ENCODE results near the gene ANXA5.
"Not testable (repeated sequence)": the region's sequence is repeated elsewhere in the genome, so short reads cannot be mapped to it uniquely, and the experiment has no call there.

ANXA5 gene

DNA sequence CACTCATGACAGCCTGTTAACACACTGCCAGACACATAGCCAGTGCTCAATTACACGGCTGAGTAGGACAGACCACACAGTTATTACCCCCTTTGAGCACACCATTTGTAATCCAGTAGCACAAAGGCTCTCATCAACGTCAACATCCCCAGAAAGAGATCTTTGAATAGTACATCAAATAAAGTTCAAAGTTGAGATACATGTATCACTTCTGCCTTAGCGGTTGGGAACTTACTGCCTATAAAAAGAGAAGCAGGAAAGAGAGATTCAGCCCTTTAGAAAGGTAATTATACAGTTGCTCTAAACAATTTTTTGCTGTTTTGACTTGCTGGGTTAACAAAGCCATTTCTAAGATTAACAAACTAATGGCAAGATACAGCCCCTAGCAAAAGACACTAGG is 16.2 kb downstream of the ANXA5 start:
- in situ Hi-C loops (cut with MboI; ENCODE audit: low sequenced_read_pairs), result no loop called here

DNA sequence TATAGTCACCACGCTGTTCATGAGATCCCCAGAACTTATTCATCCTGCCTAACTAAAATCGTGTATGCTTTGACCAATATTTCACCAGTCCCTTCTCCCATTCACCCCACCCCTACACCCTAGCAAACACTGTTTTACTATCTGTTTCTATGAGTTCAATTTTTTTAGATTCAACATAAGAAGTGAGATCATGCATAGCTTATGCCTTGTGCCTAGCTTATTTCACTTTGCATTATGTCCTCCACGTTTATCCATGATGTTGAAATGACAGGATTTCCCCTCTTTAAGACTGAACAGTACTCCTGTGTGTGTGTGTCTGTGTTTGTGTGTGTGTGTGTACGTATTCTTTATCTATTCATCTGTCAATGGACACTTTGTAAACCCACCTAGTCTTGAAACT is 16.8 kb downstream of the ANXA5 start:
- in situ Hi-C loops (cut with MboI; ENCODE audit: low sequenced_read_pairs), result no loop called here

DNA sequence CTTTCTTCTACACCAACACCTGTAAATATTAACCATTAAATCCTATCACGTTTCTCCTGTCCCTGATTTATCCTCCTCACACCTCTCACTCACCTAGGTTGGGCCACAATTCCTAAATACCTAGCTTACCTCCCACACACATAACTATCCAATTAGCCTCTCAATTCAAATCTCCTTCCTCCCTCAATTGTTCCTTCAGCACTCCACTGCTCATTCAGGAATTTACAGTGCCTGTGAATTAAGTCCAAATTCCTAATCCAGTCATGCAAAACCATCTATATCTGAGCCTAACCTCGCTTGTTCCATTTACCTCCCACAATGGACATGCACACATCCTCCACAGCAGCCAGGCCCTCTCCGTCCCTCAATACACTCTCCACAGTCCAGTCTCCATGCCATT is 17.5 kb downstream of the ANXA5 start:
- in situ Hi-C loops (cut with MboI; ENCODE audit: low sequenced_read_pairs), result no loop called here

DNA sequence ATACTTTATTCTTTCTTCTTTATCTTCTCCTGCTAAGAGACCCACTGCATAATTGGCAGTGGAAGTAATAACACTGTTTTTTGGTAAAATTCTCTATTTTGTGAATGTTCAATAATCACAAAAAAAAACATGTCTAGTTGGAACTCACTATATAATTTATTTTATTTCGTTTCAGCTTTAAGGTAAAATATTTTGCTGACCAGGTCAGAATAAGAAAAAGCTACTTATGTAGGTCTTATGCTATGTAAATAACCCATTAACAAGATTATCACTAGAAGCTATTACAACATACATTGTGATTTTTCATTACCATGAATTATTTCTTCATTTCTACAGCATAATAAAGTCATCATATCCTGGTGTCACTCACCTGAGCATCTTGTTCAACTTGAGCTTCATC is 19.3 kb downstream of the ANXA5 start:
- in situ Hi-C loops (cut with MboI; ENCODE audit: low sequenced_read_pairs), result no loop called here

DNA sequence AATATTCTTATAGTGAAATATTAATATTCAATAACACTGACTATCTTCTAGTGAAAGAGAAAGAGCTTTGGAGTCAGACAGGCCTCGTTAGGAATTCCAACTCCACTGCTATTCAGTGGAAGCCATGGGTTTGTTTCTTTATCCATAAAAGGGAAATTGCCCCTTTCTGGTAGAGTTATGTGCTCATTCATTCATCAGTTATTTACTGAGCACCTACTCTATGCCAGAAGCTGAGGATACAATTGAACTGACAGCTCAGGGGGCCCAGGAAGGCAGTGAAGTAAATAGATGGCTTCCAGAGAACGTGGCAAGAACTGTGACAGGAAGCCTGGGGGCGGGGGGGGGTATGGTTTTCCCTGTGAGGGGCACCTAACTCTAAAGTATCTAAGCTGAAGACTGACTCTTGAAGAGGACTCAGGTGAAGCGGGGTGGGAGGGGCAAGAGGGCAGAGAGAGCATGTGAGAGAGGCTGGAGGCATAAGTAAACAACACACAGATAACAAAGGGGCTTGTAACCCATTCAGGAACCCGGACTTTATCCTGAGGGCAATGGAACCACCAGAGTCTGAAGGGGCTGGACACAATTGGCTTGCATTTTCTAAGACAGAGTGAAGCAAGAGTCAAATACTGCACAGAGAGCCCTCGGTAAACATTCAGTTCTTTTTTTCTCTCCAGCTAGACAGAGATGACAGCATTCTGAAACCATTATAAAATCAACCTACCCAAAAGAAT is 20.3 kb downstream of the ANXA5 start:
- in situ Hi-C loops (cut with MboI; ENCODE audit: low sequenced_read_pairs), result no loop called here

DNA sequence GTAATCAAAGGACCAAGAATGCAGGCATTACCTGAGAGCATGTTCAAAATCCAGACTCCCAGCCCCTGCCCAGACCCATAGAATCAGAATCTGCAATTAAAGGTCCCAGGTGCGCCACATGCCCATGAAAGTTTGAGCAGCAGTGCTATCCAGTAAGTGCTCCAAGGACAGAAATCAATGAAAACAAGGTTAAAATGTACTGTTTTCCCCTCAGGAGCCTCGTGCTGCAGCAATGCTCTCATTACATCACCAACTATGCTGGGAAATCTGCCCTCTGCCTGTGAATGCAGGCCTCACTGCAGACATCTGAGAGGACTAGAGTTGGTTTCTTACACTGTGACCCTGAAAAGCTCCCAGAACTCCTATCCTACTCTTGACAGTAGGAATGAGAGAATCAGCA is 21.1 kb downstream of the ANXA5 start:
- in situ Hi-C loops (cut with MboI; ENCODE audit: low sequenced_read_pairs), result no loop called here

DNA sequence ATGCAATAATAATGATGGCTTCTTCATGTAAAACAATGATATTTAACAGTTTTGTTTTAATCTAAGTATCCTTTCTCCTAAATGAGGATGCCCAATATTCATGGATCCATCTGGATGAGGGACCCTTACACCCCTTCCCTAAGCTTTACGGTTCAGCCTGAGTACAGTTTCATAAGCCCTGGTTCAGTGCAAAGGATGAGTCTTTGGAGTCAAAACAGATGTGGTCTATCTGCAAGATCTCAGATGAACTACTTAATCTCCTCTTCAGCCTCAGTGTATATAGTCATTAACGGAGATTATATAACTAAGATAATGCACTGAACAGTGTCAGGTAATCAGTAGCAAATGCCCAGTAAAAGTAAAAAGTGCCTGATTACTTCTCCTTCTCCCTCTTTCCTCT is 22.1 kb downstream of the ANXA5 start:
- in situ Hi-C loops (cut with MboI; ENCODE audit: low sequenced_read_pairs), result no loop called here

DNA sequence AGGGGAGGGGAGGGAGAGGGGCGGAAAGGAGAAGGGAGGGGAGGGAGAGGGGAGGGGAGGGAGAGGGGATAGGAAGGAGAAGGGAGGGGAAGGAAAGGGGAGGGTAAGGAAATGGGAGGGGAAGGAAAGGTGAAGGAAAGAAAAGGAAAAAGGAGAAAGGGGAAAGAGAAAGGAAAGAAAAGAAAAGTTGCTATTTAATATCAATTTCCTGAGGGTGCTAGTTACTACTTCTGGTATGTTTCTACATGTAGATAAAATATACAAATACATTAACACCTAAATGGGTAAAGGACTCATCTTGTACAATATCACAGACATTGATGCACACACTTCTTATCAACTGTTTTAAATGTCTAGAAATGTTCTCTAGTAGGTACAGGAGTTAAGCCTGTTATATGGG is 22.6 kb downstream of the ANXA5 start:
- in situ Hi-C loops (cut with MboI; ENCODE audit: low sequenced_read_pairs), result no loop called here

DNA sequence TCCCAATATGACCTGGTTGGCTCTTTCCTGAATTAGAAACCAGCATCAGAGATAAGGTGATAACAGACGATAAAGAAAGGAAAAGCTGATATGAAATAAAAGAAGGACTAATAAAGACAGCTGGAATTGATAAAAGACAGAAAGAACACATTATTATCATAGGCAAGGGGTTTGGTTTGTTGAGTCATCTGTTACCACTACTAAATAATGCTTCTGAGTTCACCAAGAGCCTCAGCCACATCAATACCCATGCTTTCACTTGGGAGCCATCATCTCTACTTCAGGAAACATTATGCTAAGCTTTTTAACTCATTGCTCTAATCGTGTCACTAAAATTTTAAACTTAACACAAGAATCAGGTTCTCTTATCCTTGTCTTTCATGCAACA is 27.6 kb downstream of the ANXA5 start:
- in situ Hi-C loops (cut with MboI; ENCODE audit: low sequenced_read_pairs), result no loop called here

DNA sequence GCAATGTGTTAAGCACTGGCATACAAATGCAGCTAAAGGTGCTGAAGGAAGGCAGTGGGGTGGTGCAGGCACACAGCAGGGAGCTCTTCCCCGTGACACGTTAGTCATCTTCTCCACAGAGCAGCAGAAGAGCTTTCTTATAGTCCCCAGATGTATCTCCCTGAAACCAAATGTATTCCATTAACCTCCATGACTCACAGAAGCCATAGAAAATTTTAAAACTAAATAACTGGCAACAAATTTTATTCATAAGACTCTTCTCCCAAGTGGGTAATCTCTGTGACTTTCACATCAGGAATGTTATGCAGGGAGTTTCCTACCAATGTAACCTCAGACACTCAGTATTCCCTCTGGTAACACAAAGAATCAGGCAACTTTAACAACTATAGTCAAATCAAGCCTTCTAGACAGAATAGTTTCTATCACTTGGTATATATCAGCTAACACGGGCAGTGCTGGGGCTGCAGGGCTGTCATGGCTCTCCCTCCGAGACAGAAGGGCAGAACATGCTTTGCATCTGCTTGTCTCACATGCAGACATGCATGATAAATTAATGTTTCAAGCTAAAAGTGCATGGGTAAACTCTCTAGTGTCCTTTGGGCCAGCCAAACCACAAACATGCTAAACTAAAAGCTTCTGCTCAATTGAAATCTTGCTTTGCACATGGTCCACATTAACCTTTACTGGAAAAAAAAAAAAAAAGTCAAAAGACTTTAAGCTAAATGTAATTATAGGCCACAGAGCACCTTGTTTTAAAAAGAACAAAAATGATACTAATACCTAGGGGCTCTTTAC is 28.2 kb downstream of the ANXA5 start:
- in situ Hi-C loops (cut with MboI; ENCODE audit: low sequenced_read_pairs), result no loop called here

DNA sequence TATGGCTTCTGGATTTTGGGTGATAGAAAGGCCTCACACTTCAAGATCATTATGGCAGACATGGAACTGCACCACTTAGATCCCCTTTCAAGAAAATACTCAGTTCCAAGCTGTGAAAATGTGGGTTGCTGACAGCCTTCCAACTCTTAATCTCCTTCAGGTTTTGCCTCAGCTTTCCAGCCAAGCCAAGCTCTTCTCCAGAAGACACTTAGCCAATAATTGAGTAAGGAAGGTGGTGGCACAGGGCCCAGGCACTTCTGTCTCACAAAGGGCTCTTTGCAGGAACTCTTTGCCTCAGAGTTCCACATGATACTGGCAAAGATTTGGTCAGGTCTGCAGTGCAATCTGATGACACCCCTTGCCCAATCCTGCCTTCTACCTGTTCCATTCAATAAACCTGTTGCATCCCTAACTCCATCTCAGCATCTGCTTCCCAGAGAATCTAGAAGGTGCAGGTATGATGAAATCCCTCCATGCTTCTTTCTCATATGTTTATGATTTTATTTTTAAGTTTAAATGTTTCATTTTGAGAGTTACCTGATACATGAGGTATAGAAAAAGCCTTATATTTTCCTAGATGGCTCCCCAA is 30.6 kb downstream of the ANXA5 start:
- in situ Hi-C loops (cut with MboI; ENCODE audit: low sequenced_read_pairs), result no loop called here

DNA sequence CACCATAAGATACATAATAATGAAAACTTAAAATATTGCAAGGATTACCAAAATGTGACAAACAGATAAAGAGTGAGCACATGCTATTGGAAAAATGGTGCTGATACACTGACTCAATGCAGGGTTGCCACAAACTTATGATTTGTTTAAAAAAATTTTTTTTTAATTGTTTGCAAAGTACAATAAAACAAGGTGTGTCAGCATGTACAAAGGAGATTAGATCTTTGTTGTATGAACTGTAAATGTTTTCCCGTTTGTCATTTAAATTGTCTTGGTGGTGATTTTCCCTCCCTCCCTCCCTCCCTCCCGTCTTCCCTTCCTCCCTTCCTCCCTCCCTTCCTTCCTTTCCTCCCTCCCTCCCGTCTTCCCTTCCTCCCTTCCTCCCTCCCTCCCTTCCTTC is 31.4 kb downstream of the ANXA5 start:
- in situ Hi-C loops (cut with MboI; ENCODE audit: low sequenced_read_pairs), result no loop called here

DNA sequence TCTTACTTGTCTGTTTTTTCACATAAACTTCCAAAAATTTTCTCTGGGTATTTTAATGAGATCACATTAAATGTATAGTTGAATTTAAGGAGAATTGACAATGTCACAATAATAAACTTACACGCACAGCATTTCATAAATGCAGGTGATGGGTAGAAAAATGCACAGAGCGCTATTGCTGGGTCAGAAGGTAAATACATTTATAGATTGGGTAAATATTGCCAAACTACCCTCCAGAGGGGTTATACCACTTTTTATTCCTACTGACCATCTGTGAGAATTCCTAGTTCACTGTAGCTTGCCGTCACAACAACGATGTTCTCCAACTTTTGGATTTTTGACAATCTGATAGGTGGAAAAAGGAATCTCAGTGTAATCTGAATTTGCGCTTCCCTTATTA is 34.6 kb downstream of the ANXA5 start:
- in situ Hi-C loops (cut with MboI; ENCODE audit: low sequenced_read_pairs), result no loop called here

DNA sequence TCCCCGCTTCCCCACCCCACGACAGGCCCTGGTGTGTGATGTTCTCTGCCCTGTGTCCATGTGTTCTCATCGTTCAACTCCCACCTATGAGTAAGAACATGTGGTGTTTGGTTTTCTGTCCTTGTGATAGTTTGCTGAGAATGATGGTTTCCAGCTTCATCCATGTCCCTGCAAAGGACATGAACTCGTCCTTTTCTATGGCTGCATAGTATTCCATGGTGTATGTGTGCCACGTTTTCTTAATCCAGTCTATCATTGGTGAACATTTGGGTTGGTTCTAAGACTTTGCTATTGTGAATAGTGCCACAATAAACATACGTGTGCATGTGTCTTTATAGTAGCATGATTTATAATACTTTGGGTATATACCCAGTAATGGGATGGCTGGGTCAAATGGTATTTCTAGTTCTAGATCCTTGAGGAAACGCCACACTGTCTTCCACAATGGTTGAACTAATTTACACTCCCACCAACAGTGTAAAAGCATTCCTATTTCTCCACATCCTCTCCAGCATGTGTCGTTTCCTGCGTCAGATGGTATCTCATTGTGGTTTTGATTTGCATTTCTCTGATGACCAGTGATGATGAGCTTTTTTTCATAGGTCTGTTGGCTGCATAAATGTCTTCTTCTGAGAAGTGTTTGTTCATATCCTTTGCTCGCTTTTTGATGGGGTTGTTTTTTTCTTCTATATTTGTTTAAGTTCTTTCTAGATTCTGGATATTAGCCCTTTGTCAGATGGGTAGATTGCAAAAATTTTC is 36.4 kb downstream of the ANXA5 start:
- in situ Hi-C loops (cut with MboI; ENCODE audit: low sequenced_read_pairs), result not testable (repeated sequence)

DNA sequence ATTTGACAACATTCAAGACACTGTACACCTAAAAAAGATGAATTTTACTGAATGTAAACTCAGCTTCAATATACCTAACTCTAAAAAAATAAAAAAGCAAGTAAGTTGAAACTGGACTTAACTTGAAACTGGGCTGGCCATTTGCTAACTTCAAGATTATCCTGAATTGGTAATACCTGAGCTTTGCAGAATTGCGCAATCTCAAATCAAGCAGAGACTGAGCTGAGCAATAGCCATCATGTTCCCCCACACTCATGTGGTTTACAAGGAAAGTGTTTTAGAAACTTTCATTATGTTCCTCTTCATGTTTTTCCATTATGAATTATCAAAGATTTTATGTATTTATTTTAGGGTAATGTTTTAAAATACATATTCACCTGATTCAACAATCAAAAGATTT is 38.7 kb downstream of the ANXA5 start:
- in situ Hi-C loops (cut with MboI; ENCODE audit: low sequenced_read_pairs), result no loop called here

DNA sequence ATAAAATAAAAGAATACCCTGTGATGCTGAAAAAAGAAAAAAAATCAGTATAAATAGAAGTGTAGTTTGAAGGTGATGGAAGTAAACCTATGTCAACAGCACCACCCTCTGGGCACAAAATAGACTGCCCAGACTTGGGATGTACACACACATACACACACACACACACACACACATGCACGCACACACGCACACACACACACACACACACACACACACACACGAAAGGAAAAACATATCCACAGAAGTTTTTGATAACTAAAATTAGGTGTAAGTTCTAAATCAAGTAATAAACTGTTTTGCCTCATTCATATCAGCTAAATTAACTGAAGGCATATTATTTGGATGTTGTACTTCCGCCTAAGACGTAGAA is 40.5 kb downstream of the ANXA5 start:
- in situ Hi-C loops (cut with MboI; ENCODE audit: low sequenced_read_pairs), result no loop called here

DNA sequence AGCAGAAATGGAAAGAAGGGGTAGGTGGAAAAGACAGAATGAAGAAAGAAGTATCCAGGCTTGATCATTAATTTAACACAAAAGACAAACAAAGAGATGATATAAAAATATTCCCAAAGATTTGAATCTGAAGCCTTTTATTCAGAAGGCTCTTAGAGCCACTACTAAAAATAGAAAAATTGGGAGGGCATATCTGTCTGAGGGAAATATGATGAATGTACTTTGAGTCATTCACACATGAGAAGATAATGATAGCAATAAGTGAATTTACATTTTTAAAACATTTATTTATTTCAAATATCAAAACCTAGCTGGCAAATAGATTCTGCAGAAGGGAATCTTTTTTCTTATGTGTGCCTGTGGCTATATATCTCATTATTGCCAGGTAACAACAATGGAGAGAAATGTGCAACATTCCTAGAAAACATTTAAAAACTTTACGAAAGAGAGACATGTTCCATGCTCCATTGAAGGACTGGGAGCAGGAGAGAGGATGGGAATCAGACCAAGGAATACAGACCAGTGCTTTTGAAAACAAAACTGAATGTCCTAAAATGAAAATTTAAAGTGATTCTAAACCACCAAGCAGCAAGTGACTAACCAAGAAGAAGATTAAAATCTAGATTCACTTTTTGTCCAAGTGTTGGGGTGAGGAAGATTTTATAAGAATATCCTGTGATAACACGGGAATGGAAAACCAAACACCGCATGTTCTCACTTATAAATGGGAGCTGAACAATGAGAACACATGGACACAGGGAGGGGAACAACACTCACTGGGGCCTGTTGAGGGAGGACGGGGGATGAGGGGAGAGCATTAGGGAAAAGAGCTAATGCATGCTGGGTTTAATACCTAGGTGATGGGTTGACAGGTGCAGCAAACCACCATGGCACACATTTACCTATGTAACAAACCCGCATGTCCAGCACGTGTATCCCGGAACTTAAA is 41.2 kb downstream of the ANXA5 start:
- in situ Hi-C loops (cut with MboI; ENCODE audit: low sequenced_read_pairs), result no loop called here

DNA sequence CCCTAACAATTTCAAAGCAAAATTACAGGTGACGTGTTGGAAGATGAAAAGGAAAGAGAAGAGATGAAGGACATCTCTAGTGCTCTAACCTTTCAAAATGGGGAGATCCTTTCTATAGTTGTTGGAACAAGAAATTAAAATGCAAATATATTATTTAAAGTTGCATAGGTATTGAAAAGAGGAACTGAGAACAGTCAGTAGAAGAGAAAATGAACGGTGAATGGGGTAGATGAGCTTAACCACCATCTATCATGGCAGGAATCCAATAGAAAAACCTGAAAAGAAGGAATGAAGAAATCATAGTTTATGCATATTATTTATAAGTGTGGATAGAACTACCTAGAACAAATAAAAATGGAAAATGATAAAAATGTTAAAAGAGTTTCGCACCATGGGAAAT is 42.0 kb downstream of the ANXA5 start:
- in situ Hi-C loops (cut with MboI; ENCODE audit: low sequenced_read_pairs), result no loop called here

DNA sequence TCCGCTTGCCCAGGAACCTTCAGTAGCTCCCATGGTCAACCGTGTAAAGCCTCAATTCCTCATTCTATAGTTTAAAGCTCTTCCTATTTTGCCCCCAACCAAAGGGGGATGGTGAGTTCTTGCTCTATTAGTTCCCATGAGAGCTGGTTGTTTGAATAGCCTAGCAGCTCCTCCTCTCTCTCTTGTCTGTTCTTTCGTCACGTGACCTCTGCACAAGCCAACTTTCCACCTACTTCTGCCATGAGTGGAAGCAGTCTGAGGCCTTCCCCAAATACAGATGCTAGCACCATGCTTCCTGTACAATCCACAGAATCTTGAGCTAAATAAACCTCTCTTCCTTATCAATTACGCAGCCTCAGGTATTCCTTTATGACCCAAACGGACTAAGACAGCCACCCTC is 42.8 kb downstream of the ANXA5 start:
- in situ Hi-C loops (cut with MboI; ENCODE audit: low sequenced_read_pairs), result no loop called here

DNA sequence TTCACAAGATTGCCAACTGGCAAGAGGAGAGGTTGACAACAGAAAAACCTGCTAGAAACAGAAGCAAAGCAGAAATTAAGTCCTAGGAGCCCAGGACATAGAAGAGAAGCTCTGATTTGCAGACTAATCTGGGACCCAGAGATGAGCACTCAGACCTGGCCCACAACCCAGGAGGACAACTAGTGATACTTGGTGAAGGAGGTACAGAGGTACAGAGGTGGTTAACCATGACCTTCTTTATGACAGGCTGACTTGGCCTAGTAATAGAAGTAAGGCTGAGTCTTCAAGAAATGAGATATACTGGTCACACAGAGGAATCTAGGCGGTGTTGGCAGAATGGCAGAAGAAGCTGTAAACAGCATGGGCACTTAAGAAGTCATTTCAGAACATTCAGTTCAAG is 43.6 kb downstream of the ANXA5 start:
- in situ Hi-C loops (cut with MboI; ENCODE audit: low sequenced_read_pairs), result no loop called here
